Kidney (tissue), 14 donors: ENCODE results near the gene PDZRN4. TPM values are rescaled to one million over a fixed set of nuclear protein-coding genes. Genes with fewer than 3 reads are reported as not detected.
A peak's percentile ranks its signal among the peaks of the same experiment; 100 is the strongest.

Experiments used
- DNase-seq, 5 donors: peaks; one replicate each; pipeline ENCODE4 v3.0.0-alpha.2; 2013 to 2020
- FAIRE-seq: peaks from 2 replicates; lab custom pipeline; 2012; peaks lifted over from hg19 to GRCh38; lab: Jason Lieb, UNC
- H3K27ac ChIP-seq, 2 donors: one replicate each; pipeline ENCODE4 v1.7.0; 2013; ENCODE audit warnings: low read depth in 2 of 2, low read length in 2 of 2, inconsistent platforms in 1 of 2
- H3K27me3 ChIP-seq: one replicate; pipeline ENCODE4 v1.7.1; 2013; ENCODE audit warnings: low read length, inconsistent platforms; ENCODE audit not compliant: control insufficient read depth, insufficient read depth
- H3K36me3 ChIP-seq, 3 donors: one replicate each; pipeline versions ENCODE4 v1.7.0 to v1.7.1; 2013; ENCODE audit warnings: low read length in 3 of 3, control low read depth in 1 of 3, inconsistent platforms in 1 of 3; ENCODE audit not compliant: insufficient read depth in 3 of 3, control insufficient read depth in 2 of 3
- H3K4me1 ChIP-seq, 3 donors: one replicate each; pipeline versions ENCODE4 v1.7.0 to v1.7.1; 2013; ENCODE audit warnings: low read length in 3 of 3, inconsistent platforms in 1 of 3, low read depth in 1 of 3; ENCODE audit not compliant: control insufficient read depth in 2 of 3, insufficient read depth in 2 of 3
- H3K4me3 ChIP-seq, 3 donors: one replicate each; pipeline versions ENCODE4 v1.7.0 to v1.8.1; 2013; ENCODE audit warnings: low read length in 3 of 3, control low read depth in 1 of 3, inconsistent platforms in 1 of 3
- H3K9ac ChIP-seq, 3 donors: one replicate each; pipeline versions ENCODE4 v1.7.0 to v1.7.1; 2013; ENCODE audit warnings: low read length in 3 of 3, control low read depth in 1 of 3, inconsistent platforms in 1 of 3
- H3K9me3 ChIP-seq, 3 donors: one replicate each; pipeline versions ENCODE4 v1.7.0 to v1.7.1; 2013; ENCODE audit warnings: low read length in 3 of 3, control low read depth in 1 of 3, inconsistent platforms in 1 of 3; ENCODE audit not compliant: control insufficient read depth in 2 of 3, insufficient read depth in 1 of 3
- intact Hi-C: fragments of 100-400 bp; cut with DNase I; formaldehyde crosslinking; loops from one replicate; pipeline ENCODE4 v1.11.1; 2022
- polyA plus RNA-seq: library from polyadenylated mRNA; stranded (reverse); fragments of 350-450 nt; fragmentation: Illumina TruSeq; extraction: RNeasy Lipid Tissue Mini Kit (QIAGEN cat#74804); gene quantifications from one replicate; pipeline ENCODE4 v1.2.3, GENCODE V29; 2014; ENCODE audit warnings: low read depth, low replicate concordance; ENCODE audit not compliant: insufficient read depth
- total RNA-seq: library from RNA; stranded (reverse); fragmentation: NEBNext Ultra II Directional; extraction: Animal tissue kit (Norgen Biotek cat#: 25700); gene quantifications from one replicate; pipeline ENCODE4 v1.2.1, GENCODE V29; 2021
- TF ChIP-seq, protein P1 (sequence below): IDR thresholded peaks from 3 replicates; pipeline ENCODE4 v1.5.1; 2012; ENCODE audit warnings: mild to moderate bottlenecking, moderate library complexity, borderline replicate concordance; ENCODE audit not compliant: insufficient read depth; ENCODE audit errors: extremely low read depth
- donor health status: control.
- donor health status: control.
- donor health status: control.
- donor health status: control.
- donor health status: control.
- donor health status: DM: yes; HTN: yes; CAD: no.
- donor health status: Normal renal cell carcinoma (clear cell type).

The PDZRN4 gene
- total and polyA plus RNA-seq, 2 donors from 2014 or later = 0.56 to 2.1 TPM

DNA sequence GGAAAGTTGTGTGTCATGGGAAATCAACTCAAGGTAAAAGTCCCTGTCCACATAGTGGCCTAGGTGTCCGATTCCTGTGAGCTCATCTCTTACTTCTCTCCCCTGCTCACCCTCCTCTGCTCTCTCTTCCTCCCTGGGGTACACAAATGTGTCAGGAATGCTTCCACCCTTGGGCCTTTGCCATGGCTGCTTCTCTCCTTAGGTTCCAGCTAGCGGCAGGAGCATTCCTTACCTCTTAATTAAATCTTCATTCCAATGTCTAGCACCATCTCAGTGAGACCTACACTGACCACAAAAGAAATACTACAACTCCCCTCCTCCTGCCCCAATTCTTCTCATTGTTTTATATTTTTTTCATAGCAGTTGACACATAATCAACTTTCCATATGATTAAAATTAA is 298.6 kb downstream of the PDZRN4 start:
- Histone ChIP-seq H3K9me3 (no peaks in the 10 kb centered on the region), H3K36me3 (no peaks in the 10 kb centered on the region), H3K4me3 (no peak overlapping the region), H3K4me1 (no peaks in the 10 kb centered on the region), H3K27ac (no peak overlapping the region), H3K27me3 (no peaks in the 10 kb centered on the region), H3K9ac (no peak overlapping the region)
- peak in 1 of 5 donors; percentile 3 for DNase-seq
- TF ChIP-seq, protein P1, sequence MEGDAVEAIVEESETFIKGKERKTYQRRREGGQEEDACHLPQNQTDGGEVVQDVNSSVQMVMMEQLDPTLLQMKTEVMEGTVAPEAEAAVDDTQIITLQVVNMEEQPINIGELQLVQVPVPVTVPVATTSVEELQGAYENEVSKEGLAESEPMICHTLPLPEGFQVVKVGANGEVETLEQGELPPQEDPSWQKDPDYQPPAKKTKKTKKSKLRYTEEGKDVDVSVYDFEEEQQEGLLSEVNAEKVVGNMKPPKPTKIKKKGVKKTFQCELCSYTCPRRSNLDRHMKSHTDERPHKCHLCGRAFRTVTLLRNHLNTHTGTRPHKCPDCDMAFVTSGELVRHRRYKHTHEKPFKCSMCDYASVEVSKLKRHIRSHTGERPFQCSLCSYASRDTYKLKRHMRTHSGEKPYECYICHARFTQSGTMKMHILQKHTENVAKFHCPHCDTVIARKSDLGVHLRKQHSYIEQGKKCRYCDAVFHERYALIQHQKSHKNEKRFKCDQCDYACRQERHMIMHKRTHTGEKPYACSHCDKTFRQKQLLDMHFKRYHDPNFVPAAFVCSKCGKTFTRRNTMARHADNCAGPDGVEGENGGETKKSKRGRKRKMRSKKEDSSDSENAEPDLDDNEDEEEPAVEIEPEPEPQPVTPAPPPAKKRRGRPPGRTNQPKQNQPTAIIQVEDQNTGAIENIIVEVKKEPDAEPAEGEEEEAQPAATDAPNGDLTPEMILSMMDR = no peak
- FAIRE-seq = no peak
- intact Hi-C loops = no loop called here

DNA sequence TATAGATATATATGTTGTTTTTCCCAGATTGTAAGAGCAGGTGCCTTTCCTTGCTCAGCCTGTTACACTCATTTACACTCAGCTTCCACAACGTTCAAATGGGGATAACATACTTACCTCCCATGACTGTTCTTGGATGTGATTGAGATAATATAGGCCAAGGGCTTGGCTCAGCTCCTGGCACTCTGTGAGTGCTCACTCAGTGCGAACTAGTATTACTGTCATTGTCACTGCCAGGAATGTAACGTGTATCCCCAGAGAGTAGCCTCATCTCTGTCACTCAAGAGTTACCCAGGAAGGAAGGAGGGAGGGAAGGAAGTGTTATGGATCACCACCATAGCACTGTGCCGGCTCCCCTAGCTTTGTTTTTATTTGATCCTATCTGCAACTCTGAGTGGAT is 307.9 kb downstream of the PDZRN4 start:
- intact Hi-C loops = no loop called here

DNA sequence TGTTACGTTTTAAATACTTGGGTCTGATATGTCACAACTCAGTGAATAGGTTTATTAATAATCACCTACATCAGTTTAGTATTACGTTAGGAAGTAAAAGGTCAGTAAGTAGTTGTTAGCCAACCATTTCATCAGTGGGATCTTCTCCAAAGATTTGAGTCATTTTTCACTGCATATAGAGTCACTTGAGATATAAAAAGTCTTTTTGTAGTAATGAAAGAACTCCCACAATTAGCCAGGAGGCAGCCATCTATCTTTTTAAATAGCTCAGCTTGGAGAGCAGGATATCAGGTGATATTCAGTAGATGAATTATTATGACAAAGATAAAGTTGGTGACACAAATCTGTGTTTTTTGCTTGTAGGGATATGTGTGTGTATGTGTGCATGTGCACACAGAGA is 309.3 kb downstream of the PDZRN4 start:
- intact Hi-C loops = no loop called here
- H3K27me3 ChIP-seq = no peaks in the 10 kb centered on the region
- no peak for FAIRE-seq
- no peak overlapping the region for H3K4me3 ChIP-seq
- TF ChIP-seq, protein P1 = no peak
- H3K36me3 ChIP-seq = no peaks in the 10 kb centered on the region
- H3K9me3 ChIP-seq = no peaks in the 10 kb centered on the region
- peak in 1 of 5 donors; percentile 2 for DNase-seq
- no peaks in the 10 kb centered on the region for H3K4me1 ChIP-seq
- H3K27ac ChIP-seq = no peak overlapping the region
- no peak overlapping the region for H3K9ac ChIP-seq

More for the DNA sequence above, 307.9 kb downstream of the PDZRN4 start:
- no peak overlapping the region for H3K27ac ChIP-seq
- no peaks in the 10 kb centered on the region for H3K36me3 ChIP-seq
- no peaks in the 10 kb centered on the region for H3K9me3 ChIP-seq
- no peaks in the 10 kb centered on the region for H3K4me1 ChIP-seq
- FAIRE-seq (no peak), DNase-seq (no peak)
- no peaks in the 10 kb centered on the region for H3K27me3 ChIP-seq
- TF ChIP-seq, protein P1 = no peak
- H3K4me3 ChIP-seq = no peak overlapping the region
- H3K9ac ChIP-seq = no peak overlapping the region

DNA sequence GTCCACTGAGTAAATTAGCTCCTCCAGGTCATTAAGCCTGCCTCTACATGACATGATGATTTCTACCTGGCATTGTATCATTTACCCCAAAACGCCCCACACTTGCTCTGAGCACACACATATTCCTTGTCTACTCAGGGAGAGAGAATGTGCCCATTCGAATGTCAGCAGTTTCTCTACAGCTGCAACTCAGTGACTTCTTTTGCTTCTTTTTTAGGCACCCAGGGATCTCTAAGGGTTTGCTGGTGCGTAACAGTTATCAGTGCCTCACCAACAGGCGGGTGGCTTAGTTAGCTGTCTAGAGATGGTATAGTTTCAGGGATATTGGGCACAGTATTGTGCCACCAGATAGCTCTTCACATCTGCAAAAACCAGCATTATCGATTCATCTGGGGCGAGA is 316.9 kb downstream of the PDZRN4 start:
- no peak overlapping the region for H3K4me3 ChIP-seq
- H3K9me3 ChIP-seq = no peaks in the 10 kb centered on the region
- no peak overlapping the region for H3K27ac ChIP-seq
- intact Hi-C loops = no loop called here
- no peak for FAIRE-seq
- DNase-seq = no peak
- H3K4me1 ChIP-seq = no peaks in the 10 kb centered on the region
- no peaks in the 10 kb centered on the region for H3K27me3 ChIP-seq
- no peak overlapping the region for H3K9ac ChIP-seq
- TF ChIP-seq, protein P1 = no peak
- H3K36me3 ChIP-seq = no peaks in the 10 kb centered on the region
